ENCODE data around the gene CAMTA2.
"Not testable (repeated sequence)": the region's sequence is repeated elsewhere in the genome, so short reads cannot be mapped to it uniquely, and the experiment has no call there.

The CAMTA2 gene

GRCh38 chr17:4986951-4987766 is at the start of gene CAMTA2:
Gene CAMTA2 (minus strand): TSS chr17:4987675. CDS start chr17:4986222, 1,453 bp downstream.
- no peak for FAIRE-seq

GRCh38 chr17:5035315-5035714 is 47.8 kb upstream of the CAMTA2 start, which contains the start of gene SLC52A1:
Gene SLC52A1 (minus strand): TSS chr17:5035426. CDS start chr17:5034606, 820 bp downstream.
- no peak for FAIRE-seq

GRCh38 chr17:5034651-5035050 is 47.2 kb upstream of the CAMTA2 start:
- no peak for FAIRE-seq

- no peak for FAIRE-seq
Observed at GRCh38 chr17:5034063-5034462, 46.6 kb upstream of the CAMTA2 start.

- FAIRE-seq: no peak
Observed at GRCh38 chr17:5033352-5034015, 46.0 kb upstream of the CAMTA2 start.

- no peak for FAIRE-seq
Observed at GRCh38 chr17:5032865-5033264, 45.4 kb upstream of the CAMTA2 start.

GRCh38 chr17:5031365-5032082 is 44.0 kb upstream of the CAMTA2 start:
- FAIRE-seq: no peak

- not testable (repeated sequence) for FAIRE-seq
Observed at GRCh38 chr17:5030168-5030567, 42.7 kb upstream of the CAMTA2 start.

GRCh38 chr17:5027916-5028315 is 40.4 kb upstream of the CAMTA2 start:
- no peak for FAIRE-seq

- FAIRE-seq: no peak
Observed at GRCh38 chr17:5027299-5027698, 39.8 kb upstream of the CAMTA2 start.

- FAIRE-seq: no peak
Observed at GRCh38 chr17:5024604-5025003, 37.1 kb upstream of the CAMTA2 start.

GRCh38 chr17:5023588-5024147 is 36.2 kb upstream of the CAMTA2 start:
- FAIRE-seq: no peak

- no peak for FAIRE-seq
Observed at GRCh38 chr17:5022171-5022711, 34.8 kb upstream of the CAMTA2 start.

GRCh38 chr17:5020502-5021023 is 33.1 kb upstream of the CAMTA2 start:
- no peak for FAIRE-seq

GRCh38 chr17:5019475-5019956 is 32.0 kb upstream of the CAMTA2 start:
- no peak for FAIRE-seq

- no peak for FAIRE-seq
Observed at GRCh38 chr17:5014357-5014756, 26.9 kb upstream of the CAMTA2 start.

- FAIRE-seq: no peak
Observed at GRCh38 chr17:5011928-5012327, 24.5 kb upstream of the CAMTA2 start.

- no peak for FAIRE-seq
Observed at GRCh38 chr17:5003214-5003867, 15.9 kb upstream of the CAMTA2 start.

- FAIRE-seq: no peak
Observed at GRCh38 chr17:5002121-5002788, 14.8 kb upstream of the CAMTA2 start.

- FAIRE-seq: no peak
Observed at GRCh38 chr17:5000237-5000639, 12.8 kb upstream of the CAMTA2 start.

GRCh38 chr17:4999430-5000093 is 12.1 kb upstream of the CAMTA2 start:
- no peak for FAIRE-seq

Measured in endometrium (tissue), 2 donors.